Astrocyte (in vitro differentiated cells and primary cell): ENCODE data around the gene SMIM33. TPM values are rescaled to one million over a fixed set of nuclear protein-coding genes. Genes with fewer than 3 reads are reported as not detected.
A peak's percentile ranks its signal among the peaks of the same experiment; 100 is the strongest.

Experiments used
- DNase-seq: peaks from one replicate; pipeline ENCODE4 v3.0.0-alpha.2; 2010; ENCODE audit warnings: low read depth
- FAIRE-seq: peaks from 2 replicates; lab custom pipeline; 2011; peaks lifted over from hg19 to GRCh38; lab: Jason Lieb, UNC
- H2AFZ ChIP-seq: 2 replicates; pipeline ENCODE4 v1.6.0; 2012; ENCODE audit warnings: low read depth, low read length, inconsistent platforms
- H3K27ac ChIP-seq: 2 replicates; pipeline ENCODE4 v1.5.1; 2011; ENCODE audit warnings: low read depth, low read length, inconsistent platforms
- H3K27me3 ChIP-seq: 2 replicates; pipeline ENCODE4 v1.6.0; 2011; ENCODE audit warnings: low read length, inconsistent platforms; ENCODE audit not compliant: insufficient read depth
- H3K36me3 ChIP-seq: 2 replicates; pipeline ENCODE4 v1.5.1; 2011; ENCODE audit warnings: low read length, inconsistent platforms; ENCODE audit not compliant: insufficient read depth
- H3K4me1 ChIP-seq: 2 replicates; pipeline ENCODE4 v1.5.1; 2011; ENCODE audit warnings: low read length, inconsistent platforms; ENCODE audit not compliant: insufficient read depth
- H3K4me2 ChIP-seq: 2 replicates; pipeline ENCODE4 v1.6.0; 2012; ENCODE audit warnings: low read length, inconsistent platforms
- H3K4me3 ChIP-seq: 2 replicates; pipeline ENCODE4 v1.5.1; 2011; ENCODE audit warnings: low read depth, mild to moderate bottlenecking, low read length, inconsistent platforms; ENCODE audit not compliant: insufficient read depth
- H3K79me2 ChIP-seq: 2 replicates; pipeline ENCODE4 v1.6.0; 2012; ENCODE audit warnings: mild to moderate bottlenecking, low read length, inconsistent platforms; ENCODE audit not compliant: insufficient read depth
- H3K9ac ChIP-seq: 2 replicates; pipeline ENCODE4 v1.6.0; 2012; ENCODE audit warnings: mild to moderate bottlenecking, low read length, inconsistent platforms
- H3K9me3 ChIP-seq: 2 replicates; pipeline ENCODE4 v1.5.1; 2012; ENCODE audit warnings: low read depth, mild to moderate bottlenecking, low read length, inconsistent platforms; ENCODE audit not compliant: insufficient read depth
- H4K20me1 ChIP-seq: 2 replicates; pipeline ENCODE4 v1.6.0; 2012; ENCODE audit warnings: low read length, inconsistent platforms; ENCODE audit not compliant: insufficient read depth
- H3K27ac Mint-ChIP-seq: one replicate; pipeline ENCODE4 v1.8.0; 2021; ENCODE audit warnings: mild to moderate bottlenecking, mixed read lengths; ENCODE audit not compliant: unreplicated experiment
- H3K27me3 Mint-ChIP-seq: one replicate; pipeline ENCODE4 v1.8.0; 2021; ENCODE audit warnings: low read depth, mixed read lengths; ENCODE audit not compliant: unreplicated experiment
- H3K36me3 Mint-ChIP-seq: one replicate; pipeline ENCODE4 v1.8.0; 2021; ENCODE audit warnings: low read depth, mixed read lengths; ENCODE audit not compliant: unreplicated experiment
- H3K4me1 Mint-ChIP-seq: one replicate; pipeline ENCODE4 v1.8.0; 2021; ENCODE audit warnings: low read depth, mixed read lengths; ENCODE audit not compliant: unreplicated experiment
- H3K4me3 Mint-ChIP-seq: one replicate; pipeline ENCODE4 v1.8.0; 2021; ENCODE audit warnings: mild to moderate bottlenecking, moderate library complexity, mixed read lengths; ENCODE audit not compliant: unreplicated experiment
- H3K9me3 Mint-ChIP-seq: one replicate; pipeline ENCODE4 v1.8.0; 2021; ENCODE audit warnings: mild to moderate bottlenecking, mixed read lengths; ENCODE audit not compliant: unreplicated experiment
- EZH2 ChIP-seq: IDR thresholded peaks from 2 replicates; pipeline ENCODE4 v1.6.1; 2012; ENCODE audit warnings: mild to moderate bottlenecking, low read length, inconsistent platforms; ENCODE audit not compliant: insufficient read depth
- total RNA-seq: library from RNA; stranded (reverse); gene quantifications from 2 replicates; pipeline ENCODE4 v1.2.1, GENCODE V29; 2021
- TF ChIP-seq, protein P1 (sequence below): IDR thresholded peaks from 2 replicates; pipeline ENCODE4 v1.5.1; 2011; ENCODE audit warnings: low read depth, mild to moderate bottlenecking, inconsistent platforms, low read length, moderate library complexity; ENCODE audit not compliant: insufficient read depth

Gene SMIM33
- total RNA-seq, 1 donor from 2014 or later, result not detected

- no peak overlapping the region for H3K27ac Mint-ChIP-seq
Measured at GRCh38 chr5:139486201-139486600, 15.4 kb downstream of the SMIM33 start.

DNA sequence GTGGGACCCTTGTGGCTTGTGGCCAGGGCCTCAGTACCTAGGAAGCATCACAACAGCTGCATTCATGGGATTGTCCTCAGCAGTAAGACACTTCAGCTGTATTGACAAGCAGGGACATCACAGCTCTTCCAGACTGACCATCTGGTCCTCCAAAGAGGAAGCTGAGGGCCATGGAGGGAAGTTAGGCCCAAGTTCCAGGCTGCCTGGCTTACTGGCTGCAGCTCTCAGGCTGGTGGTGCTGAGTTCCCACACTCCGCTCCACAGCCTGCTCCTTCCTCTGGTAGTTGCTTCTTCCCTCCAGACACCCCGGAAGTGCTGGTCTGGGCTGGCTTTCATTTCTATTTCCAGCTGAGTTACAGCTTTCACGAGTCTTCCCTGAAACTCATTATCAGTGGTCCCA is 17.5 kb downstream of the SMIM33 start:
- no peak overlapping the region for H3K9ac ChIP-seq
- H3K79me2 ChIP-seq, result no peaks in the 10 kb centered on the region
- no peak for FAIRE-seq
- no peaks in the 10 kb centered on the region for H3K9me3 ChIP-seq
- peaks cover 9% of the 10 kb centered on the region for H3K4me1 ChIP-seq
- Mint-ChIP-seq H3K27ac (no peak overlapping the region), H3K4me3 (no peak overlapping the region), H3K27me3 (peaks cover 11% of the 10 kb centered on the region), H3K9me3 (no peaks in the 10 kb centered on the region), H3K4me1 (peaks cover 16% of the 10 kb centered on the region), H3K36me3 (no peaks in the 10 kb centered on the region)
- H3K4me3 ChIP-seq, result no peak overlapping the region
- no peaks in the 10 kb centered on the region for H3K36me3 ChIP-seq
- H4K20me1 ChIP-seq, result no peaks in the 10 kb centered on the region
- no peak overlapping the region for H3K4me2 ChIP-seq
- no peaks in the 10 kb centered on the region for H3K27me3 ChIP-seq
- peak overlapping the region; percentile 18 for H2AFZ ChIP-seq
- no peak overlapping the region for H3K27ac ChIP-seq
- TF ChIP-seq, protein P1, sequence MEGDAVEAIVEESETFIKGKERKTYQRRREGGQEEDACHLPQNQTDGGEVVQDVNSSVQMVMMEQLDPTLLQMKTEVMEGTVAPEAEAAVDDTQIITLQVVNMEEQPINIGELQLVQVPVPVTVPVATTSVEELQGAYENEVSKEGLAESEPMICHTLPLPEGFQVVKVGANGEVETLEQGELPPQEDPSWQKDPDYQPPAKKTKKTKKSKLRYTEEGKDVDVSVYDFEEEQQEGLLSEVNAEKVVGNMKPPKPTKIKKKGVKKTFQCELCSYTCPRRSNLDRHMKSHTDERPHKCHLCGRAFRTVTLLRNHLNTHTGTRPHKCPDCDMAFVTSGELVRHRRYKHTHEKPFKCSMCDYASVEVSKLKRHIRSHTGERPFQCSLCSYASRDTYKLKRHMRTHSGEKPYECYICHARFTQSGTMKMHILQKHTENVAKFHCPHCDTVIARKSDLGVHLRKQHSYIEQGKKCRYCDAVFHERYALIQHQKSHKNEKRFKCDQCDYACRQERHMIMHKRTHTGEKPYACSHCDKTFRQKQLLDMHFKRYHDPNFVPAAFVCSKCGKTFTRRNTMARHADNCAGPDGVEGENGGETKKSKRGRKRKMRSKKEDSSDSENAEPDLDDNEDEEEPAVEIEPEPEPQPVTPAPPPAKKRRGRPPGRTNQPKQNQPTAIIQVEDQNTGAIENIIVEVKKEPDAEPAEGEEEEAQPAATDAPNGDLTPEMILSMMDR, result no peak
- TF ChIP-seq EZH2, result no peak
- DNase-seq, result no peak

More at GRCh38 chr5:139486201-139486600, 15.4 kb downstream of the SMIM33 start:
- Mint-ChIP-seq H3K27me3 (peaks cover 11% of the 10 kb centered on the region), H3K36me3 (peaks cover 2% of the 10 kb centered on the region), H3K4me1 (peaks cover 15% of the 10 kb centered on the region), H3K9me3 (no peaks in the 10 kb centered on the region), H3K4me3 (no peak overlapping the region)
- Histone ChIP-seq H3K4me2 (no peak overlapping the region), H3K36me3 (no peaks in the 10 kb centered on the region), H3K79me2 (peaks cover 8% of the 10 kb centered on the region), H3K9me3 (no peaks in the 10 kb centered on the region), H3K27me3 (no peaks in the 10 kb centered on the region), H4K20me1 (no peaks in the 10 kb centered on the region), H3K9ac (no peak overlapping the region), H3K4me3 (no peak overlapping the region), H3K4me1 (peaks cover 18% of the 10 kb centered on the region), H3K27ac (no peak overlapping the region), H2AFZ (no peak overlapping the region)
- DNase-seq (no peak), FAIRE-seq (no peak)
- TF ChIP-seq, protein P1, result no peak
- TF ChIP-seq EZH2, result no peak

GRCh38 chr5:139492700-139493192 is 21.9 kb downstream of the SMIM33 start:
- Histone ChIP-seq H3K79me2 (no peaks in the 10 kb centered on the region), H3K27me3 (no peaks in the 10 kb centered on the region), H3K4me2 (peak overlapping the region; percentile 54), H3K9me3 (no peaks in the 10 kb centered on the region), H4K20me1 (no peaks in the 10 kb centered on the region), H3K4me3 (no peak overlapping the region), H3K36me3 (no peaks in the 10 kb centered on the region), H3K4me1 (peaks cover 30% of the 10 kb centered on the region), H2AFZ (peak overlapping the region; percentile 56), H3K27ac (no peak overlapping the region), H3K9ac (no peak overlapping the region)
- Mint-ChIP-seq H3K27me3 (peaks cover 9% of the 10 kb centered on the region), H3K4me3 (no peak overlapping the region), H3K27ac (no peak overlapping the region), H3K4me1 (peaks cover 10% of the 10 kb centered on the region), H3K36me3 (no peaks in the 10 kb centered on the region), H3K9me3 (no peaks in the 10 kb centered on the region)
- FAIRE-seq, result no peak
- peak; percentile 57 for DNase-seq
- TF ChIP-seq, protein P1, result no peak
- TF ChIP-seq EZH2, result no peak
